GM12878 (cell line): ENCODE data around the gene TMC4. TPM values are rescaled to one million over a fixed set of nuclear protein-coding genes. Genes with fewer than 3 reads are reported as not detected.
A peak's percentile ranks its signal among the peaks of the same experiment; 100 is the strongest.

Experiments
- BMI1 ChIP-seq: fragments of 450-650 bp; IDR thresholded peaks from 2 replicates; pipeline ENCODE4 v1.6.1; 2016; ENCODE audit warnings: mild to moderate bottlenecking, moderate library complexity, borderline replicate concordance
- EP300 ChIP-seq, 2 experiments: fragments of 150-350 bp in 1 of 2; IDR thresholded peaks; 2 replicates each; pipeline ENCODE4 v1.6.1; 2011 to 2012; ENCODE audit warnings: low read depth in 2 of 2, low read length in 2 of 2, borderline replicate concordance in 1 of 2, improper control_type of control experiment in 1 of 2, inconsistent platforms in 1 of 2; ENCODE audit not compliant: control insufficient read depth in 1 of 2
- EZH2 ChIP-seq: IDR thresholded peaks from 2 replicates; pipeline ENCODE4 v1.6.1; 2012; ENCODE audit warnings: low read depth, mild to moderate bottlenecking, control low read depth, inconsistent platforms, low read length, borderline replicate concordance; ENCODE audit not compliant: control insufficient read depth
- MEF2B ChIP-seq: fragments of 450-650 bp; IDR thresholded peaks from 2 replicates; pipeline ENCODE4 v1.6.1; 2018; ENCODE audit warnings: mild to moderate bottlenecking, moderate library complexity; ENCODE audit not compliant: partially characterized antibody, poor library complexity, severe bottlenecking
- MTA3 ChIP-seq: IDR thresholded peaks from 2 replicates; pipeline ENCODE4 v1.6.1; 2012; ENCODE audit warnings: low read length, inconsistent platforms, borderline replicate concordance
- NFIC ChIP-seq: IDR thresholded peaks from 2 replicates; pipeline ENCODE4 v1.6.1; 2012; ENCODE audit warnings: low read depth, mild to moderate bottlenecking, inconsistent platforms, low read length, moderate library complexity
- NFYA ChIP-seq: IDR thresholded peaks from 2 replicates; pipeline ENCODE4 v1.6.1; 2011; ENCODE audit warnings: low read depth, mild to moderate bottlenecking, low read length, improper control_type of control experiment, borderline replicate concordance
- PAX5 ChIP-seq: IDR thresholded peaks from 2 replicates; pipeline ENCODE4 v1.6.1; 2011; ENCODE audit warnings: low read depth, low read length, borderline replicate concordance
- RELA ChIP-seq: fragments of 450-650 bp; IDR thresholded peaks from 2 replicates; pipeline ENCODE4 v1.8.0; 2014; ENCODE audit warnings: borderline replicate concordance; ENCODE audit not compliant: partially characterized antibody
- SIN3A ChIP-seq: IDR thresholded peaks from 2 replicates; pipeline ENCODE4 v1.6.1; 2012; ENCODE audit warnings: low read depth, low read length, improper control_type of control experiment
- SMC3 ChIP-seq: IDR thresholded peaks from 2 replicates; pipeline ENCODE4 v1.6.1; 2011; ENCODE audit warnings: low read length, improper control_type of control experiment, borderline replicate concordance
- SP1 ChIP-seq: IDR thresholded peaks from one replicate; pipeline ENCODE4 v1.6.1; 2011; ENCODE audit warnings: low read depth, low read length
- STAT3 ChIP-seq: IDR thresholded peaks from 2 replicates; pipeline ENCODE4 v1.6.1; 2011; ENCODE audit warnings: low read depth, low read length, improper control_type of control experiment
- polyA plus RNA-seq, 11 experiments: library from polyadenylated mRNA; depleted of rRNA in 4 of 11; unstranded in 6 of 11; stranded (reverse) in 5 of 11; fragments of >200 nt; fragmentation: Nextera tagmentation in 4 of 11; fragmentation: Illumina TruSeq in 1 of 11; extraction: Ambion mirVana in 4 of 11; extraction: Trizol in 1 of 11; gene quantifications; 1 replicate in 1 of 11; 2 replicates in 10 of 11; pipeline versions ENCODE4 v1.2.1 to v1.2.3, GENCODE V29; 2011 to 2016; ENCODE audit warnings: inconsistent platforms in 2 of 11, missing spikeins in 2 of 11, low read depth in 1 of 11
- total RNA-seq, 4 experiments: library from RNA; depleted of rRNA in 3 of 4; stranded (reverse); fragments of >200 nt in 3 of 4; fragmentation: Illumina TruSeq in 1 of 4; extraction: Trizol in 1 of 4; gene quantifications; 2 replicates each; pipeline versions ENCODE4 v1.2.1 to v1.2.3, GENCODE V29; 2013 to 2021
- TF ChIP-seq, protein P1 (sequence below): IDR thresholded peaks from 2 replicates; pipeline ENCODE4 v1.6.1; 2011; ENCODE audit warnings: borderline replicate concordance, low read depth, mild to moderate bottlenecking, moderate library complexity, low read length; ENCODE audit not compliant: insufficient read depth, poor library complexity, severe bottlenecking
- TF ChIP-seq, protein P2 (sequence below): fragments of 450-650 bp; formaldehyde crosslinking; IDR thresholded peaks from 2 replicates; pipeline ENCODE4 v1.4.0; 2020; ENCODE audit warnings: mild to moderate bottlenecking, moderate library complexity
- TF ChIP-seq, protein P3 (sequence below): fragments of 450-650 bp; conservative IDR thresholded peaks from 2 replicates; pipeline ENCODE4 v1.6.1; 2017; ENCODE audit warnings: mild to moderate bottlenecking, moderate library complexity
- TF ChIP-seq, protein P4 (sequence below): fragments of 450-650 bp; IDR thresholded peaks from 2 replicates; pipeline ENCODE4 v1.6.1; 2017; ENCODE audit warnings: borderline replicate concordance
- TF ChIP-seq, protein P5 (sequence below): fragments of 450-650 bp; IDR thresholded peaks from 2 replicates; pipeline ENCODE4 v1.6.1; 2017; ENCODE audit warnings: mild to moderate bottlenecking

Gene TMC4
- total and polyA plus RNA-seq, 10 of the 15 experiments (the other 5 are each of a cell fraction or from before 2014, with no cell fraction given) = 0.33 to 0.83 (median 0.74) TPM; not detected in 7

DNA sequence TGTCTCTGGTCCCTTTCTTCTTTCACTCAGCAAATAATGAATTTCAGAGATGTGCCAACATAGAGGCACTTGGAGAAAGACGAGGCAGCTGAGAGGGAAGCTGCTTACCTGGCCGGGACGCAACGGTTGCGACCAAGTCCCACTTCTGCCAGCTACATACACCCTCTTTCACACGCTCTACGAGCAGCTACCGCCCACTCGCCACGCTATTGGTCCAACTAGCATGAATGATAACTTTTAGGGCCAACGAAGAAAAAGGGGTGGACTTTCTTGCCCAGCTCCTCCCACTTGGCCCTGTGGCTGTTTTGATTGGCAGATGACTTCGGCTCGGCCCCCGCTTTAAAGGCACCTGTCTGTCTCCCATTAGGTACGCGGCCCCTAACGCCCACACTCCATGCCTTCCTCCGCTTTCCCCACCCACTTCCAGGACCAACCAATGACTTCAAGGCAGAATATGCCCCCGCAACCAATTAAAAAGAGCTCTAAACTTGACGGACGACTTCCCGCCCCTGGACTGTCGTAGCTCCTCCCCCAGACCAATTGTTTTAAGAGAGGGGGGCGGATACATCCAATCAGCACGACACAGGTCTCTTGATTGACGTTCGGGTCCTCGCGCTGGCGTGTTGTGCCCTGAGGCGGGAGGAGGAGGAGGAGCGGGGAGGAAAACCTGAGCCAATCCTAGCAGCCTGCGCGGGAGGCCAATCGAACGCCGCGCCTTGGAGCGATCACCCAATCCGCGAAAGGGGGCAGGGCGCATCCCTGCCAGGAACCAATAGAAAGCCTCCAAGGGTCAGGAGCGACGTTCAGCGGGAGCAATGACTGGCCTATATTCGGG lies 35.9 kb downstream of the TMC4 start (continued):
- TF ChIP-seq, protein P1, sequence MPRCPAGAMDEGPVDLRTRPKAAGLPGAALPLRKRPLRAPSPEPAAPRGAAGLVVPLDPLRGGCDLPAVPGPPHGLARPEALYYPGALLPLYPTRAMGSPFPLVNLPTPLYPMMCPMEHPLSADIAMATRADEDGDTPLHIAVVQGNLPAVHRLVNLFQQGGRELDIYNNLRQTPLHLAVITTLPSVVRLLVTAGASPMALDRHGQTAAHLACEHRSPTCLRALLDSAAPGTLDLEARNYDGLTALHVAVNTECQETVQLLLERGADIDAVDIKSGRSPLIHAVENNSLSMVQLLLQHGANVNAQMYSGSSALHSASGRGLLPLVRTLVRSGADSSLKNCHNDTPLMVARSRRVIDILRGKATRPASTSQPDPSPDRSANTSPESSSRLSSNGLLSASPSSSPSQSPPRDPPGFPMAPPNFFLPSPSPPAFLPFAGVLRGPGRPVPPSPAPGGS = no peak
- TF ChIP-seq, protein P2, sequence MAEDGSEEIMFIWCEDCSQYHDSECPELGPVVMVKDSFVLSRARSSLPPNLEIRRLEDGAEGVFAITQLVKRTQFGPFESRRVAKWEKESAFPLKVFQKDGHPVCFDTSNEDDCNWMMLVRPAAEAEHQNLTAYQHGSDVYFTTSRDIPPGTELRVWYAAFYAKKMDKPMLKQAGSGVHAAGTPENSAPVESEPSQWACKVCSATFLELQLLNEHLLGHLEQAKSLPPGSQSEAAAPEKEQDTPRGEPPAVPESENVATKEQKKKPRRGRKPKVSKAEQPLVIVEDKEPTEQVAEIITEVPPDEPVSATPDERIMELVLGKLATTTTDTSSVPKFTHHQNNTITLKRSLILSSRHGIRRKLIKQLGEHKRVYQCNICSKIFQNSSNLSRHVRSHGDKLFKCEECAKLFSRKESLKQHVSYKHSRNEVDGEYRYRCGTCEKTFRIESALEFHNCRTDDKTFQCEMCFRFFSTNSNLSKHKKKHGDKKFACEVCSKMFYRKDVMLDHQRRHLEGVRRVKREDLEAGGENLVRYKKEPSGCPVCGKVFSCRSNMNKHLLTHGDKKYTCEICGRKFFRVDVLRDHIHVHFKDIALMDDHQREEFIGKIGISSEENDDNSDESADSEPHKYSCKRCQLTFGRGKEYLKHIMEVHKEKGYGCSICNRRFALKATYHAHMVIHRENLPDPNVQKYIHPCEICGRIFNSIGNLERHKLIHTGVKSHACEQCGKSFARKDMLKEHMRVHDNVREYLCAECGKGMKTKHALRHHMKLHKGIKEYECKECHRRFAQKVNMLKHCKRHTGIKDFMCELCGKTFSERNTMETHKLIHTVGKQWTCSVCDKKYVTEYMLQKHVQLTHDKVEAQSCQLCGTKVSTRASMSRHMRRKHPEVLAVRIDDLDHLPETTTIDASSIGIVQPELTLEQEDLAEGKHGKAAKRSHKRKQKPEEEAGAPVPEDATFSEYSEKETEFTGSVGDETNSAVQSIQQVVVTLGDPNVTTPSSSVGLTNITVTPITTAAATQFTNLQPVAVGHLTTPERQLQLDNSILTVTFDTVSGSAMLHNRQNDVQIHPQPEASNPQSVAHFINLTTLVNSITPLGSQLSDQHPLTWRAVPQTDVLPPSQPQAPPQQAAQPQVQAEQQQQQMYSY (CRISPR knock-in tag) = no peak
- TF ChIP-seq MEF2B (no peak), STAT3 (no peak), MTA3 (no peak), PAX5 (no peak), NFIC (no peak), SMC3 (no peak), RELA (no peak), SIN3A (no peak), BMI1 (no peak), SP1 (peak; percentile 98), EZH2 (no peak), NFYA (peak; percentile 88), EP300 (IDR thresholded peaks at IDR 0.05; ENCODE audit: borderline replicate concordance in 1 of 2, control insufficient read depth in 1 of 2, low read depth in 2 of 2, low read length in 2 of 2) (no peak)
- TF ChIP-seq, protein P3, sequence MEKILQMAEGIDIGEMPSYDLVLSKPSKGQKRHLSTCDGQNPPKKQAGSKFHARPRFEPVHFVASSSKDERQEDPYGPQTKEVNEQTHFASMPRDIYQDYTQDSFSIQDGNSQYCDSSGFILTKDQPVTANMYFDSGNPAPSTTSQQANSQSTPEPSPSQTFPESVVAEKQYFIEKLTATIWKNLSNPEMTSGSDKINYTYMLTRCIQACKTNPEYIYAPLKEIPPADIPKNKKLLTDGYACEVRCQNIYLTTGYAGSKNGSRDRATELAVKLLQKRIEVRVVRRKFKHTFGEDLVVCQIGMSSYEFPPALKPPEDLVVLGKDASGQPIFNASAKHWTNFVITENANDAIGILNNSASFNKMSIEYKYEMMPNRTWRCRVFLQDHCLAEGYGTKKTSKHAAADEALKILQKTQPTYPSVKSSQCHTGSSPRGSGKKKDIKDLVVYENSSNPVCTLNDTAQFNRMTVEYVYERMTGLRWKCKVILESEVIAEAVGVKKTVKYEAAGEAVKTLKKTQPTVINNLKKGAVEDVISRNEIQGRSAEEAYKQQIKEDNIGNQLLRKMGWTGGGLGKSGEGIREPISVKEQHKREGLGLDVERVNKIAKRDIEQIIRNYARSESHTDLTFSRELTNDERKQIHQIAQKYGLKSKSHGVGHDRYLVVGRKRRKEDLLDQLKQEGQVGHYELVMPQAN = no peak
- TF ChIP-seq, protein P4, sequence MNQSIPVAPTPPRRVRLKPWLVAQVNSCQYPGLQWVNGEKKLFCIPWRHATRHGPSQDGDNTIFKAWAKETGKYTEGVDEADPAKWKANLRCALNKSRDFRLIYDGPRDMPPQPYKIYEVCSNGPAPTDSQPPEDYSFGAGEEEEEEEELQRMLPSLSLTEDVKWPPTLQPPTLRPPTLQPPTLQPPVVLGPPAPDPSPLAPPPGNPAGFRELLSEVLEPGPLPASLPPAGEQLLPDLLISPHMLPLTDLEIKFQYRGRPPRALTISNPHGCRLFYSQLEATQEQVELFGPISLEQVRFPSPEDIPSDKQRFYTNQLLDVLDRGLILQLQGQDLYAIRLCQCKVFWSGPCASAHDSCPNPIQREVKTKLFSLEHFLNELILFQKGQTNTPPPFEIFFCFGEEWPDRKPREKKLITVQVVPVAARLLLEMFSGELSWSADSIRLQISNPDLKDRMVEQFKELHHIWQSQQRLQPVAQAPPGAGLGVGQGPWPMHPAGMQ = no peak
- TF ChIP-seq, protein P5, sequence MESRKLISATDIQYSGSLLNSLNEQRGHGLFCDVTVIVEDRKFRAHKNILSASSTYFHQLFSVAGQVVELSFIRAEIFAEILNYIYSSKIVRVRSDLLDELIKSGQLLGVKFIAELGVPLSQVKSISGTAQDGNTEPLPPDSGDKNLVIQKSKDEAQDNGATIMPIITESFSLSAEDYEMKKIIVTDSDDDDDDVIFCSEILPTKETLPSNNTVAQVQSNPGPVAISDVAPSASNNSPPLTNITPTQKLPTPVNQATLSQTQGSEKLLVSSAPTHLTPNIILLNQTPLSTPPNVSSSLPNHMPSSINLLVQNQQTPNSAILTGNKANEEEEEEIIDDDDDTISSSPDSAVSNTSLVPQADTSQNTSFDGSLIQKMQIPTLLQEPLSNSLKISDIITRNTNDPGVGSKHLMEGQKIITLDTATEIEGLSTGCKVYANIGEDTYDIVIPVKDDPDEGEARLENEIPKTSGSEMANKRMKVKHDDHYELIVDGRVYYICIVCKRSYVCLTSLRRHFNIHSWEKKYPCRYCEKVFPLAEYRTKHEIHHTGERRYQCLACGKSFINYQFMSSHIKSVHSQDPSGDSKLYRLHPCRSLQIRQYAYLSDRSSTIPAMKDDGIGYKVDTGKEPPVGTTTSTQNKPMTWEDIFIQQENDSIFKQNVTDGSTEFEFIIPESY = no peak
